ENCODE measurements around the gene CDK5RAP1. TPM values are rescaled to one million over a fixed set of nuclear protein-coding genes. Genes with fewer than 3 reads are reported as not detected.

Gene CDK5RAP1
- total RNA-seq, 1 experiment from 2014 or later = 56.3 TPM

DNA sequence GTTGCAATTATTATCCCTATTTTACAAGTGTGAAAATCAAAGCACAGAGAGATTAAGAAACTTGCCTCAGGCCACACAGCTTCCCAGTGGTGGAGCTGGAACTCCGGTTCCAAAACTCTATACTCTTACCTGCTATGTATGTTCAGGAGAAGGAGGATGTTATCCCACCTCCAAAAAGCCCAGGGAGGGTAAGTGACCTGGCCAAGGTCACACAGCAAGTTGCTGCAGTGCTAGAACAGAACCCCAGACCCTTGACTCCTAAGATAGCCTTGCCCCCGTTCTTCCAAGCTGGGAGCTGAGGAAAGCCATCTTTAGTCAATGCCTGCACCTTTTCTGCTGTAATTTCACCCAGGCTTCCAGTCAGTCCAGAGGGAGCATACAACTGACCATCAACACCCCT lies 76.0 kb downstream of the CDK5RAP1 start:
- ATAC-seq (no peak), DNase-seq (ENCODE audit: low spot score) (no peak)
- no peaks in the 10 kb centered on the region for H3K9me3 Mint-ChIP-seq
- no peaks in the 10 kb centered on the region for H3K27me3 Mint-ChIP-seq (ENCODE audit: low read depth)
- H3K4me3 Mint-ChIP-seq = no peak overlapping the region
- H3K27ac Mint-ChIP-seq = no peak overlapping the region
- POLR2A ChIA-PET = no interaction called here
- CTCF ChIA-PET = no interaction called here
- 0 out of 2 replicates have a peak, but pooled peaks cover 3% of the 10 kb centered on the region for H3K4me1 Mint-ChIP-seq
- no peaks in the 10 kb centered on the region for H3K36me3 Mint-ChIP-seq
- TF ChIP-seq TEAD4 (CRISPR knock-in tag; IDR thresholded peaks at IDR 0.05) (no peak), MXD4 (CRISPR knock-in tag; IDR thresholded peaks at IDR 0.05; ENCODE audit: borderline replicate concordance) (no peak), ZNF138 (CRISPR knock-in tag; conservative IDR thresholded peaks at IDR 0.05) (no peak)
- TF ChIP-seq, protein P1, sequence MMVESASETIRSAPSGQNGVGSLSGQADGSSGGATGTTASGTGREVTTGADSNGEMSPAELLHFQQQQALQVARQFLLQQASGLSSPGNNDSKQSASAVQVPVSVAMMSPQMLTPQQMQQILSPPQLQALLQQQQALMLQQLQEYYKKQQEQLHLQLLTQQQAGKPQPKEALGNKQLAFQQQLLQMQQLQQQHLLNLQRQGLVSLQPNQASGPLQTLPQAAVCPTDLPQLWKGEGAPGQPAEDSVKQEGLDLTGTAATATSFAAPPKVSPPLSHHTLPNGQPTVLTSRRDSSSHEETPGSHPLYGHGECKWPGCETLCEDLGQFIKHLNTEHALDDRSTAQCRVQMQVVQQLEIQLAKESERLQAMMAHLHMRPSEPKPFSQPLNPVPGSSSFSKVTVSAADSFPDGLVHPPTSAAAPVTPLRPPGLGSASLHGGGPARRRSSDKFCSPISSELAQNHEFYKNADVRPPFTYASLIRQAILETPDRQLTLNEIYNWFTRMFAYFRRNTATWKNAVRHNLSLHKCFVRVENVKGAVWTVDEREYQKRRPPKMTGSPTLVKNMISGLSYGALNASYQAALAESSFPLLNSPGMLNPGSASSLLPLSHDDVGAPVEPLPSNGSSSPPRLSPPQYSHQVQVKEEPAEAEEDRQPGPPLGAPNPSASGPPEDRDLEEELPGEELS (CRISPR knock-in tag; IDR thresholded peaks at IDR 0.05) = no peak

DNA sequence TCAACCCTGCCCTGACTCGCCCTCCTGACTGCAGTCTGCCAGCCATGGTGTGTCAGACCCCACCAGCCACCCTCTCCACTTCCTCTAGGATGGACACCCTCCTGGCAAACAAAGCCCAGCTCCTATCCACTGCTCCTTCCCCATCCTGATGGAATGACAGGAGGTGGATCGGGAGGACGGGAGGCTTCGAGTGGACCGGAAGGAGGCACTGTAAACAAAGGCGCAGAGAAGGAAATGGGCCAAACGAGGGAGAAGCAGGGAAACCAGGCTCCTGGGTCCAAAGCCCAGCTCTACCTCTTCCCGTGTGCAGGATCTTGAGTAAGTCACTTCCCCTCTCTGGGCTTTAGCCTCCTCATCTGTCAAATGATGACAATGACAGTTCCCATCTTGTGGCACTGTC lies 78.1 kb downstream of the CDK5RAP1 start:
- TF ChIP-seq, protein P2, sequence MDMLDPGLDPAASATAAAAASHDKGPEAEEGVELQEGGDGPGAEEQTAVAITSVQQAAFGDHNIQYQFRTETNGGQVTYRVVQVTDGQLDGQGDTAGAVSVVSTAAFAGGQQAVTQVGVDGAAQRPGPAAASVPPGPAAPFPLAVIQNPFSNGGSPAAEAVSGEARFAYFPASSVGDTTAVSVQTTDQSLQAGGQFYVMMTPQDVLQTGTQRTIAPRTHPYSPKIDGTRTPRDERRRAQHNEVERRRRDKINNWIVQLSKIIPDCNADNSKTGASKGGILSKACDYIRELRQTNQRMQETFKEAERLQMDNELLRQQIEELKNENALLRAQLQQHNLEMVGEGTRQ (CRISPR knock-in tag; IDR thresholded peaks at IDR 0.05) = no peak
- H3K36me3 Mint-ChIP-seq = no peaks in the 10 kb centered on the region
- no peaks in the 10 kb centered on the region for H3K27me3 Mint-ChIP-seq (ENCODE audit: low read depth)
- H3K4me1 Mint-ChIP-seq = no peaks in the 10 kb centered on the region
- H3K27ac Mint-ChIP-seq = no peak overlapping the region
- POLR2A ChIA-PET = no interaction called here
- CTCF ChIA-PET = no interaction called here
- no peak for ATAC-seq
- no peak for DNase-seq (ENCODE audit: low spot score)
- H3K4me3 Mint-ChIP-seq = no peak overlapping the region
- H3K9me3 Mint-ChIP-seq = no peaks in the 10 kb centered on the region

DNA sequence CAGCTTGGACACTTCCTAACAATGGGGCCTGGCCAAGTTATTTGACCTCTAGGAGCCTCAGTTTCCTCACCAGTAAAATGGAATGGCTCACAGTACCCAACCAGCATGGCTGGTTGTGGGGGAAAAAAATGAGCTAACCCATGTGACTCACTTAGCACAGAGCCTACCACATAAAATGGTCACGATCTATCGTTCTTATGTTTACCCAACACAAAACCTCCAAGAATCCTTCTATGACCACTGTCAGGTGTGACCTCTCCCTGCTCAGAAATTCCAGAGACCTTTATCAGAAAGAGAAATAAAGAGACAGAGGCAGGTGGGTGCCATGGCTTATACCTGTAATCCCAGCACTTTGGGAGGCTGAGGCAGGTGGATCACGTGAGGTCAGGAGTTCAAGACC lies 78.9 kb downstream of the CDK5RAP1 start:
- ChIA-PET POLR2A (no interaction called here), CTCF (no interaction called here)
- H3K4me1 Mint-ChIP-seq = no peaks in the 10 kb centered on the region
- no peak overlapping the region for H3K27ac Mint-ChIP-seq
- H3K36me3 Mint-ChIP-seq = no peaks in the 10 kb centered on the region
- TF ChIP-seq NR1H2 (CRISPR knock-in tag; IDR thresholded peaks at IDR 0.05) (no peak), ZNF396 (CRISPR knock-in tag; IDR thresholded peaks at IDR 0.05; ENCODE audit: borderline replicate concordance) (no peak), ZNF416 (CRISPR knock-in tag; IDR thresholded peaks at IDR 0.05) (no peak), MYBL2 (CRISPR knock-in tag; IDR thresholded peaks at IDR 0.05) (no peak)
- TF ChIP-seq, protein P3, sequence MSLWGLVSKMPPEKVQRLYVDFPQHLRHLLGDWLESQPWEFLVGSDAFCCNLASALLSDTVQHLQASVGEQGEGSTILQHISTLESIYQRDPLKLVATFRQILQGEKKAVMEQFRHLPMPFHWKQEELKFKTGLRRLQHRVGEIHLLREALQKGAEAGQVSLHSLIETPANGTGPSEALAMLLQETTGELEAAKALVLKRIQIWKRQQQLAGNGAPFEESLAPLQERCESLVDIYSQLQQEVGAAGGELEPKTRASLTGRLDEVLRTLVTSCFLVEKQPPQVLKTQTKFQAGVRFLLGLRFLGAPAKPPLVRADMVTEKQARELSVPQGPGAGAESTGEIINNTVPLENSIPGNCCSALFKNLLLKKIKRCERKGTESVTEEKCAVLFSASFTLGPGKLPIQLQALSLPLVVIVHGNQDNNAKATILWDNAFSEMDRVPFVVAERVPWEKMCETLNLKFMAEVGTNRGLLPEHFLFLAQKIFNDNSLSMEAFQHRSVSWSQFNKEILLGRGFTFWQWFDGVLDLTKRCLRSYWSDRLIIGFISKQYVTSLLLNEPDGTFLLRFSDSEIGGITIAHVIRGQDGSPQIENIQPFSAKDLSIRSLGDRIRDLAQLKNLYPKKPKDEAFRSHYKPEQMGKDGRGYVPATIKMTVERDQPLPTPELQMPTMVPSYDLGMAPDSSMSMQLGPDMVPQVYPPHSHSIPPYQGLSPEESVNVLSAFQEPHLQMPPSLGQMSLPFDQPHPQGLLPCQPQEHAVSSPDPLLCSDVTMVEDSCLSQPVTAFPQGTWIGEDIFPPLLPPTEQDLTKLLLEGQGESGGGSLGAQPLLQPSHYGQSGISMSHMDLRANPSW (CRISPR knock-in tag; conservative IDR thresholded peaks at IDR 0.05; ENCODE audit: low read depth) = no peak
- ATAC-seq = no peak
- H3K27me3 Mint-ChIP-seq (ENCODE audit: low read depth) = no peaks in the 10 kb centered on the region
- no peak for DNase-seq (ENCODE audit: low spot score)
- H3K4me3 Mint-ChIP-seq = no peak overlapping the region
- H3K9me3 Mint-ChIP-seq = no peaks in the 10 kb centered on the region

DNA sequence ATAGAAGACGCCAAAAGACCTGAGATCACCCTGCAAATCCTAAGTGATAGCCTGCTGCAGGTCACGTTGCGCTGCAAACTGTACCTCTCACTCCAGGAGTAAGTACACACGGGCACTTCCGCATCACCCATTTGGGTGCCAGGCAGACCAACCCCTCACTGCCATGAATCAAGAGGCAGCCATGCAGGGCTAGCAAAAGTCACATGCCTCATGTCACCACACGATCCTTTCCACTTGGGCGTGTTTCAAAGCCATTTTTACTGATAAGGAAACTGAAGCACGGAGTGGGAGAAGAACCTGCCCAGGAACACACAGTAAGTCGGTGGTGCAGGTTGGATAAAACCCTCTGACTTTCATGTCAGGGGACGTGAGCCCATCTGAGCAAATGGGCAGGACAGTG lies 81.3 kb downstream of the CDK5RAP1 start:
- ChIA-PET POLR2A (no interaction called here), CTCF (no interaction called here)
- no peaks in the 10 kb centered on the region for H3K4me1 Mint-ChIP-seq
- no peaks in the 10 kb centered on the region; the same call in 1 of the 2 replicates for H3K27me3 Mint-ChIP-seq (ENCODE audit: low read depth)
- no peaks in the 10 kb centered on the region for H3K36me3 Mint-ChIP-seq
- DNase-seq (ENCODE audit: low spot score) (no peak), ATAC-seq (no peak)
- H3K9me3 Mint-ChIP-seq = no peaks in the 10 kb centered on the region
- no peak overlapping the region for H3K4me3 Mint-ChIP-seq
- H3K27ac Mint-ChIP-seq = no peak overlapping the region
- TF ChIP-seq, protein P4, sequence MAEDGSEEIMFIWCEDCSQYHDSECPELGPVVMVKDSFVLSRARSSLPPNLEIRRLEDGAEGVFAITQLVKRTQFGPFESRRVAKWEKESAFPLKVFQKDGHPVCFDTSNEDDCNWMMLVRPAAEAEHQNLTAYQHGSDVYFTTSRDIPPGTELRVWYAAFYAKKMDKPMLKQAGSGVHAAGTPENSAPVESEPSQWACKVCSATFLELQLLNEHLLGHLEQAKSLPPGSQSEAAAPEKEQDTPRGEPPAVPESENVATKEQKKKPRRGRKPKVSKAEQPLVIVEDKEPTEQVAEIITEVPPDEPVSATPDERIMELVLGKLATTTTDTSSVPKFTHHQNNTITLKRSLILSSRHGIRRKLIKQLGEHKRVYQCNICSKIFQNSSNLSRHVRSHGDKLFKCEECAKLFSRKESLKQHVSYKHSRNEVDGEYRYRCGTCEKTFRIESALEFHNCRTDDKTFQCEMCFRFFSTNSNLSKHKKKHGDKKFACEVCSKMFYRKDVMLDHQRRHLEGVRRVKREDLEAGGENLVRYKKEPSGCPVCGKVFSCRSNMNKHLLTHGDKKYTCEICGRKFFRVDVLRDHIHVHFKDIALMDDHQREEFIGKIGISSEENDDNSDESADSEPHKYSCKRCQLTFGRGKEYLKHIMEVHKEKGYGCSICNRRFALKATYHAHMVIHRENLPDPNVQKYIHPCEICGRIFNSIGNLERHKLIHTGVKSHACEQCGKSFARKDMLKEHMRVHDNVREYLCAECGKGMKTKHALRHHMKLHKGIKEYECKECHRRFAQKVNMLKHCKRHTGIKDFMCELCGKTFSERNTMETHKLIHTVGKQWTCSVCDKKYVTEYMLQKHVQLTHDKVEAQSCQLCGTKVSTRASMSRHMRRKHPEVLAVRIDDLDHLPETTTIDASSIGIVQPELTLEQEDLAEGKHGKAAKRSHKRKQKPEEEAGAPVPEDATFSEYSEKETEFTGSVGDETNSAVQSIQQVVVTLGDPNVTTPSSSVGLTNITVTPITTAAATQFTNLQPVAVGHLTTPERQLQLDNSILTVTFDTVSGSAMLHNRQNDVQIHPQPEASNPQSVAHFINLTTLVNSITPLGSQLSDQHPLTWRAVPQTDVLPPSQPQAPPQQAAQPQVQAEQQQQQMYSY (CRISPR knock-in tag; IDR thresholded peaks at IDR 0.05) = no peak
- TF ChIP-seq GABPB1 (CRISPR knock-in tag; IDR thresholded peaks at IDR 0.05) (no peak), SMAD3 (CRISPR knock-in tag; IDR thresholded peaks at IDR 0.05; ENCODE audit: borderline replicate concordance) (no peak), JUN (CRISPR knock-in tag; IDR thresholded peaks at IDR 0.05) (no peak), SMAD4 (CRISPR knock-in tag; IDR thresholded peaks at IDR 0.05) (no peak)
- TF ChIP-seq, protein P5, sequence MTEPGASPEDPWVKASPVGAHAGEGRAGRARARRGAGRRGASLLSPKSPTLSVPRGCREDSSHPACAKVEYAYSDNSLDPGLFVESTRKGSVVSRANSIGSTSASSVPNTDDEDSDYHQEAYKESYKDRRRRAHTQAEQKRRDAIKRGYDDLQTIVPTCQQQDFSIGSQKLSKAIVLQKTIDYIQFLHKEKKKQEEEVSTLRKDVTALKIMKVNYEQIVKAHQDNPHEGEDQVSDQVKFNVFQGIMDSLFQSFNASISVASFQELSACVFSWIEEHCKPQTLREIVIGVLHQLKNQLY (CRISPR knock-in tag; IDR thresholded peaks at IDR 0.05) = no peak
- TF ChIP-seq, protein P6, sequence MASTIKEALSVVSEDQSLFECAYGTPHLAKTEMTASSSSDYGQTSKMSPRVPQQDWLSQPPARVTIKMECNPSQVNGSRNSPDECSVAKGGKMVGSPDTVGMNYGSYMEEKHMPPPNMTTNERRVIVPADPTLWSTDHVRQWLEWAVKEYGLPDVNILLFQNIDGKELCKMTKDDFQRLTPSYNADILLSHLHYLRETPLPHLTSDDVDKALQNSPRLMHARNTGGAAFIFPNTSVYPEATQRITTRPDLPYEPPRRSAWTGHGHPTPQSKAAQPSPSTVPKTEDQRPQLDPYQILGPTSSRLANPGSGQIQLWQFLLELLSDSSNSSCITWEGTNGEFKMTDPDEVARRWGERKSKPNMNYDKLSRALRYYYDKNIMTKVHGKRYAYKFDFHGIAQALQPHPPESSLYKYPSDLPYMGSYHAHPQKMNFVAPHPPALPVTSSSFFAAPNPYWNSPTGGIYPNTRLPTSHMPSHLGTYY (CRISPR knock-in tag; IDR thresholded peaks at IDR 0.05) = no peak
- TF ChIP-seq, protein P7, sequence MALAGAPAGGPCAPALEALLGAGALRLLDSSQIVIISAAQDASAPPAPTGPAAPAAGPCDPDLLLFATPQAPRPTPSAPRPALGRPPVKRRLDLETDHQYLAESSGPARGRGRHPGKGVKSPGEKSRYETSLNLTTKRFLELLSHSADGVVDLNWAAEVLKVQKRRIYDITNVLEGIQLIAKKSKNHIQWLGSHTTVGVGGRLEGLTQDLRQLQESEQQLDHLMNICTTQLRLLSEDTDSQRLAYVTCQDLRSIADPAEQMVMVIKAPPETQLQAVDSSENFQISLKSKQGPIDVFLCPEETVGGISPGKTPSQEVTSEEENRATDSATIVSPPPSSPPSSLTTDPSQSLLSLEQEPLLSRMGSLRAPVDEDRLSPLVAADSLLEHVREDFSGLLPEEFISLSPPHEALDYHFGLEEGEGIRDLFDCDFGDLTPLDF (CRISPR knock-in tag; IDR thresholded peaks at IDR 0.05) = no peak

All from WTC11 (cell line).